ENCODE measurements around the gene SLC18B1.

GRCh38 chr6:132843316-132844035 is 45.0 kb upstream of the SLC18B1 start:
- no peak for TF ChIP-seq CTCF (IDR thresholded peaks at IDR 0.05)
- no peak for TF ChIP-seq ZNF121 (CRISPR knock-in tag; IDR thresholded peaks at IDR 0.05)
- no peak for TF ChIP-seq ZNF232 (CRISPR knock-in tag; IDR thresholded peaks at IDR 0.05)
- TF ChIP-seq IRF1 (CRISPR knock-in tag; IDR thresholded peaks at IDR 0.05): no peak
- TF ChIP-seq MAX (CRISPR knock-in tag; IDR thresholded peaks at IDR 0.05): no peak
- no peak for TF ChIP-seq SP1 (CRISPR knock-in tag; conservative IDR thresholded peaks at IDR 0.05)
- TF ChIP-seq JUN (CRISPR knock-in tag; IDR thresholded peaks at IDR 0.05): no peak
- TF ChIP-seq ZBTB21 (CRISPR knock-in tag; IDR thresholded peaks at IDR 0.05; ENCODE audit: borderline replicate concordance): no peak
